Measurements from ENCODE around the gene PRKN. TPM values are rescaled to one million over a fixed set of nuclear protein-coding genes. Genes with fewer than 3 reads are reported as not detected.

PRKN gene
- total RNA-seq, 2 experiments from 2014 or later = 0.82 to 1.00 TPM

DNA sequence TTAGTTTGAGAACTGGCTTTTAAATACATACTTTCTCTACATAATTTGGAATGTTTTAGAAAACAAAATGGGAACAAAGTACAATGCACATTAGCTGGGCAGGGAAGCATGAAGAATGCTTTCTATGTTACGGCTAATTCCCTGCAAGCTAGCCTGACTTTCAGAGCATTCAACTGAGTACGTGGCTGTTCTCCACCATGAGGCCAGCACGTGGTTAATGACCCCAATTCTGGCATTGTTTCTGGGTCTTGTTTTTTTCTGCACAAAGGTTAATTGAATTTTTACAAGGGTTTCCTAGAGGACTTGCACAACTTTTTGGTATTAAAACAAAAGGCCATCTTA is 1245.1 kb downstream of the PRKN start:
- ChIA-PET CTCF (interaction anchor here (1.2 to 1.3 kb wide), 2 partner anchors 64 to 109 kb away, joined by 3 to 4 read pairs; no protein-coding TSS in a partner anchor), POLR2A (no interaction called here)
- Mint-ChIP-seq H3K4me1 (ENCODE audit: low read depth) (no peaks in the 10 kb centered on the region), H3K27ac (no peak overlapping the region), H3K9me3 (no peaks in the 10 kb centered on the region), H3K4me3 (no peak overlapping the region), H3K27me3 (no peaks in the 10 kb centered on the region), H3K36me3 (no peaks in the 10 kb centered on the region)
- no peak for DNase-seq
- intact Hi-C loops (cut with micrococcal nuclease) = no loop called here

DNA sequence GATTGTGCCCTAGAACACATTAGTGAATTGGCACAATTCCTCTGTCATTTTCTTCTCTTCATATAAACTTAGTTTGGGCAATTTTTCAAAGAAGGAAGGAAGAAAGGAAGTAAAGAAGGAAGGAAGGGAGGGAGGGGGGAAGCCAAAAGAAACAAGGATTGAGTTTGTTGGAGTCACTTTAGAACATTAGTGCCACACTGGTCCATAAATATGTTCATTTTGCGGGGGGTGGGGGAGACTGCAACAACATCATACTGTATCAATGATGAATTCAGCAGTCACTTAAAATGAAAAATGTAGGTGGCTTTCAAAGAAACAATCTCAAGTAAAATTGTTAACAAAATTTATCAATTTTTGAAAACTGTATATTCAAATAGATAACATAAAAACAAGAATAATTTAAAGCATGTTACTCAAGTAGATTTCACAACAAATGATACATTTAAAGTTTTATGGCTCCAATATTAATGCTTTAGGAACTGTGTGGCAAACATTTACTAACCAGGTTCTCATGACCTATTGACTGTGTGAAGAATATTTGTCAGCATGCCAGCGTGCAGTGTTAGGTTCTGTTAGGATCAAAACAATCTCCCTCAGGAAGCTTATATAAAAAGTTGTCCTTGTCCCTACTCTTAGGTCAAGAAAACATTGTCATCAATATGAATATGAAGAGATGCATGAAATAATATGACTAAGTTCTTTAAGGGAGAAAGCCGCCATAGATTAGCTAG is 1245.6 kb downstream of the PRKN start:
- Mint-ChIP-seq H3K27ac (no peak overlapping the region), H3K36me3 (no peaks in the 10 kb centered on the region), H3K9me3 (no peaks in the 10 kb centered on the region), H3K4me3 (no peak overlapping the region), H3K27me3 (no peaks in the 10 kb centered on the region), H3K4me1 (ENCODE audit: low read depth) (no peaks in the 10 kb centered on the region)
- intact Hi-C loops (cut with micrococcal nuclease) = no loop called here
- CTCF ChIA-PET = interaction anchor here (1.2 to 1.3 kb wide), 2 partner anchors 64 to 108 kb away, joined by 3 to 4 read pairs; no protein-coding TSS in a partner anchor
- POLR2A ChIA-PET = no interaction called here
- DNase-seq = no peak

DNA sequence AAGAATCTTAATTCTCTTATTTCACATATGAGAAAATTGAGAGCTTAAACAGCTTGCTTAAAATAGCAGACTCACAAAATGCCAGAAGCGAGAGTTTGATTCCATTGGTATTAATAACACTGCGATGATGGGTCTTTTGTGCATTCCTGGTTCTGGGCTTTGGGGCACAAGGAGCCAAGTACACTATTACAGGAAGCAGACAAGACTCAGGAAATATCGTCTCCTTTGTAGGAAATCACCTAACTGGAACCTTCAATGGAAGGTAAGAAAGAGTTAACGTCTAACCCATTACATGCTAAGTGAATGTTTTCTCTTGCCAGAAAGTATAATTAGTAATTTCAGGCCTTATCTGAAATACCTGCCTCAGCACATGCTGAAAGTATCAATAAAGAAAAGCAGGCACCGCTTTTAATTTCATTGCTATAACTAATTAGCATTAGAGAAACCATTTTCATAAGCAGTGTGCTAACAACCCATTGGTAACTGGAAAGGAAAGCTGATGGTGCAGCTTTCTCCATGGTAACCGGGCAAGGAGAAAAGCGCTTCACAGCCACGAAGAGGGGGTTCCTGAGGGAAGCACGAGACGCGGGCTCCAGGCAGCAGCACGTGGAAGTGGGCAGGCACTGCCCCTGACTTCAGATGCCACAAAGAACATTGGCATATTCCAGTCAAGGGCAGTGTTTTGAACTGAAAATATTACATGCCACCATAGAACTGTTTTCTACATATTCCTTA is 1247.0 kb downstream of the PRKN start:
- intact Hi-C loops (cut with micrococcal nuclease) = no loop called here
- Mint-ChIP-seq H3K4me1 (ENCODE audit: low read depth) (no peaks in the 10 kb centered on the region), H3K9me3 (no peaks in the 10 kb centered on the region), H3K4me3 (no peak overlapping the region), H3K36me3 (no peaks in the 10 kb centered on the region), H3K27ac (no peak overlapping the region), H3K27me3 (no peaks in the 10 kb centered on the region)
- POLR2A ChIA-PET = no interaction called here
- no peak for DNase-seq
- CTCF ChIA-PET = no interaction called here

DNA sequence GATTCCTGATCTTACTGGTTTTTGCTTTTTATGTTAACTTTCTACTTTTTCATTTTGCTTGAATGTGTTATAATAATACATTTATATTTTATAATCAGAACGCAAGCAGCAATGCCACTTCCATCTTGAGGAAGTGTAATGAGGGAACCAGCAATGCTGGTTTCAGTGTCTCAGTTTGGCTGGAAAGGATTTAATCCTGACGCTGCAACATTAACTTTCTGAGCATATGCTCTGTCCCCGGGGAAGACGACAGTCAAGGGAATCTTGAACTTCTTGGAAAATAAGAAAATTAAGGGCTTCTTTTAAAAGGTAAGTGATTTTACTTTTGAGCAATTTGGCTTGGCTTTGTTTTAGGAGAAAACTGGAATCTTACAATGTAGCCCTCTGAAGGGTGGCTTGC is 1248.2 kb downstream of the PRKN start:
- Mint-ChIP-seq H3K27ac (no peak overlapping the region), H3K36me3 (no peaks in the 10 kb centered on the region), H3K4me3 (no peak overlapping the region), H3K4me1 (ENCODE audit: low read depth) (no peaks in the 10 kb centered on the region), H3K27me3 (no peaks in the 10 kb centered on the region), H3K9me3 (no peaks in the 10 kb centered on the region)
- intact Hi-C loops (cut with micrococcal nuclease) = no loop called here
- DNase-seq = no peak
- POLR2A ChIA-PET = no interaction called here
- CTCF ChIA-PET = no interaction called here

DNA sequence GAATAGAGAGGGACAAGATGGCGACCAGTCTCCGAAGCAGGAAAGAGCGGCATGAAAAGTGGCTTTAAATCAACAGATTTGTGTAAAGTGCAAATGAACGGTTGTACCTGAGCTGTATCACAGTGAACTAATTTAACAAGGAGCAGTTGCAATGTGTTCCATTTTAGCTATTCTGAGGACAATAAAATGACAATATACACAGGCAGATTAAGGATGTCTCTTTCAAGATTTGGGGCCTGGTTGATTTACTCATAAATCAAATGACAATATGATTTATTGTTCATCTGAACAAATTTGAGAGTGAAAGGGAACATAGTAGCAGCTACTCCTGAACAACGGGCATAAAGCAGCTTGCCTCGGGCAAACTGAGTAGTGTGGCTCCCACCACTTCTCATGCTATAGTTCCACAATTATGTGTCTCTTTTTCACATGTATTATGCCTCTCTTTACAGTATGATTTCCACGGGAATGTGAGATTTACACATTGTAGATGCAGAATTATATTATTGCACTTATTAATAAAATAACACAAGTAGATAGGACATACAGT is 1249.6 kb downstream of the PRKN start:
- ChIA-PET CTCF (interaction anchor here (0.8 kb wide), 1 partner anchor 20 kb away, joined by 3 read pairs; no protein-coding TSS in a partner anchor), POLR2A (no interaction called here)
- H3K27ac Mint-ChIP-seq = no peak overlapping the region

DNA sequence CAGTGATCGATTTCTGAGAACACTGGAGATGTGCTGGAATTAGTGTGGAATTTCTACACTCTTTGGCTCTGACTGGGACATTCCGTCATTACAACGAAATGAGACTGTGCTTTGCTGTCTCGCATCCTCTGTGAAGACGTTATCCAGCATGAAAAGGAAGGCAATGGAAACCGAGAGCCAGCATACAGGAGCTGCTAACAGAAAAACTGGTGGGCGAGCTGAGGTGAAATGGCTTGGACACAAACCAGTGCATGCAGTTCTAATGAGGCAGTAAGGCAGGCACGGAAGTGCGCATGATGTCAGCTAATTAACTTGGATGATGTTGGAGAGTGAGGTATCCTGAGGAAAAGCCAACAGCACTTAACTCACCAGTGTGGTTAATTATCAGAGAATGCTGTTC is 1250.9 kb downstream of the PRKN start:
- H3K4me1 Mint-ChIP-seq (ENCODE audit: low read depth) = no peaks in the 10 kb centered on the region
- DNase-seq = no peak
- ChIA-PET CTCF (interaction anchor here (0.5 to 0.7 kb wide), 2 partner anchors 52 to 58 kb away, joined by 3 read pairs; no protein-coding TSS in a partner anchor), POLR2A (no interaction called here)
- no peaks in the 10 kb centered on the region for H3K9me3 Mint-ChIP-seq
- no peak overlapping the region for H3K27ac Mint-ChIP-seq
- no peaks in the 10 kb centered on the region for H3K27me3 Mint-ChIP-seq
- no peak overlapping the region for H3K4me3 Mint-ChIP-seq
- intact Hi-C loops (cut with micrococcal nuclease) = no loop called here
- H3K36me3 Mint-ChIP-seq = no peaks in the 10 kb centered on the region

More for the DNA sequence above, 1249.6 kb downstream of the PRKN start:
- Mint-ChIP-seq H3K36me3 (no peaks in the 10 kb centered on the region), H3K4me3 (no peak overlapping the region), H3K9me3 (no peaks in the 10 kb centered on the region), H3K4me1 (ENCODE audit: low read depth) (no peaks in the 10 kb centered on the region), H3K27me3 (no peaks in the 10 kb centered on the region)
- intact Hi-C loops (cut with micrococcal nuclease) = no loop called here
- no peak for DNase-seq

DNA sequence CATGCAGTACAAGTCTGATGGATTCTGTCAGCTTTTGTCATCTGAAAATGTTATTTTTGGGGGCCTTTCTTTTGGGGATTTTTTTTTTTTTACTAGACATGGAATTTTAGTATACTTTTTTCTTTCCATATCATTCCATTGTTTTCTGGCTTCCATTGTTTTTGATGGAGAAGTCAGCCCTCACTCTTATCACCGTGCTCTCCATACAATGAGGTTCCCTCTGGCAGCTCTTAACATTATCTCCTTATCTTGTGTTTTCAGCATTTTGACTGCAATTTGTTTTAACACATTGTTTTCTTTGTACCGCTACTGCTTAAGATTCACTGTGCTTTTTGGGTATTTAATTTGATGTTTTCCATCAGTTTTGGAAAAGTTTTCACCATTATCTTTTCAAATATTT is 1262.2 kb downstream of the PRKN start:
- H3K27ac Mint-ChIP-seq = no peak overlapping the region
- H3K36me3 Mint-ChIP-seq = no peaks in the 10 kb centered on the region
- ChIA-PET CTCF (no interaction called here), POLR2A (no interaction called here)
- no peak overlapping the region for H3K4me3 Mint-ChIP-seq
- intact Hi-C loops (cut with micrococcal nuclease) = no loop called here
- H3K4me1 Mint-ChIP-seq (ENCODE audit: low read depth) = no peaks in the 10 kb centered on the region
- no peaks in the 10 kb centered on the region for H3K27me3 Mint-ChIP-seq
- H3K9me3 Mint-ChIP-seq = no peaks in the 10 kb centered on the region
- no peak for DNase-seq

DNA sequence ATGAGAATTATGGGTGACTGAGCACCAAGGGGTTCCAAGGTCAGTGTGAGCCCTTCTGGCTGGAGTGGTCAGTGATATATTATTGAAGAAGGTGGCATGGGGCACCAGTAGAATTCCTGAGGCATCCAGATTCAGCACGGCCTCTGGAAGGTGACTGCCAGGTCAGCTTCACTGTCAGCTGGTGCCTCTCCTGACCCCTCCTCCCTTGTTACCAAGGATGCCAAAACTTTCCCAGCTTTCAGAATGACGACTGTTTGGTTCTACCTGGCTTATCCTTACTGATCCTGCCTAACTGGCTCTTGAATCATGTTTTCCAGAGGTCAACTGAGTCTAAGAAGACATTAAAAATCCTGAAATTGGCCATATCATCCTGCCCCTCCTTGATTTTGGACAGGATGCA is 1264.5 kb downstream of the PRKN start:
- intact Hi-C loops (cut with micrococcal nuclease) = no loop called here
- CTCF ChIA-PET = interaction anchor here (2.5 kb wide), 1 partner anchor 45 kb away, joined by 7 read pairs; no protein-coding TSS in a partner anchor
- no peaks in the 10 kb centered on the region for H3K27me3 Mint-ChIP-seq

DNA sequence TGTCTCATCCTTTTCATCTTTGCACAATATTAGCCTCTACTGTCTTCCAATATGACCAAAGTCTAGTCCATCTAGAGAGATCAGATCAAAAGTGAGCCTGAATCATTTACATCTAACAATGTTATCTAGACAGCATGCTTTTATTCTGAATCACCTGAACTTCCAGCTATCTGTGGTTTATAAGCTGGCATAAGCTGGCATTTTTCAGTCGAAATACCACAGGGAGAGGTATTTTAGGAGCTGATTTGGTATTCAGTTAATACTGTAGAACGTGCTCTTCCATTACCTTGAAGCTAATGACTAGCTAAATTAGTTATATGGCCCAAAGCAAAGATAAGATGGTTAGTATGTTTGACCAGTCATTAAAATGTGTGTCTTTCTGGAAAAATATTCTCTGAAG is 1265.4 kb downstream of the PRKN start:
- intact Hi-C loops (cut with micrococcal nuclease) = no loop called here
- no peaks in the 10 kb centered on the region for H3K9me3 Mint-ChIP-seq
- H3K4me3 Mint-ChIP-seq = no peak overlapping the region
- H3K27ac Mint-ChIP-seq = no peak overlapping the region
- H3K4me1 Mint-ChIP-seq (ENCODE audit: low read depth) = peaks cover 7% of the 10 kb centered on the region
- no peaks in the 10 kb centered on the region for H3K36me3 Mint-ChIP-seq
- ChIA-PET POLR2A (no interaction called here), CTCF (interaction anchor here (2.5 kb wide), 1 partner anchor 44 kb away, joined by 7 read pairs; no protein-coding TSS in a partner anchor)
- DNase-seq = no peak
- H3K27me3 Mint-ChIP-seq = no peaks in the 10 kb centered on the region

More for the DNA sequence above, 1264.5 kb downstream of the PRKN start:
- Mint-ChIP-seq H3K27ac (no peak overlapping the region), H3K4me3 (no peak overlapping the region), H3K36me3 (no peaks in the 10 kb centered on the region), H3K4me1 (ENCODE audit: low read depth) (peaks cover 7% of the 10 kb centered on the region), H3K9me3 (no peaks in the 10 kb centered on the region)
- POLR2A ChIA-PET = no interaction called here
- DNase-seq = no peak

DNA sequence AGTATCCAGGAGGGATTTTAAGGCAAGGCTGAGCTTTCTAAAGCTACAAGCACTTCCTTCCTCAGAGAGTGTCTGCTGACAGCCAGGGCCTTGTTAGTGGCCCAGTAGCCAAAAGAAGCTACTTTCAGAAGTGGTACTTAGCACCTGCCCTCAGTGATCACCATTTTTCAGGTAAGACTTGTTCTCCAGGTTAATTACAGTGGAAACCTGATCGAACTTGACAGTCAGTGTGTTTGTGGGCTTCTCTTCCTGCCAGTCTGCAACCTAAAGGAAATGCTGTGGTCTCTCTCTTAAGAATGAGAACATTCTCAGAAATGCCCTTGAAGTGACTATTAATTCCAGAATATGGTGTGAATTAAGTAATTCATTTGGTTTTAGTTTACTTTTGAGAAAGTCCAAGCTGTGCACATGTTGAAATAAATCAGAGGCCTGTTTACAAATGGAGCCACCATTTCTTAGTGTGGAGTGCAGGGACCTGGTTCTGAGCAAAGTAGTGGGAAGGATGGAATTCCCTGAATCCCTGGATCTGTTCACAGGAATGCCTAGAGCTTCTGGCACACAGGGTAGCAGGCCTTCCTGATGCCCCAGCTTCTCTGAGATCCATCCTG is 1268.5 kb downstream of the PRKN start:
- no peak overlapping the region for H3K4me3 Mint-ChIP-seq
- H3K4me1 Mint-ChIP-seq (ENCODE audit: low read depth) = peaks cover 7% of the 10 kb centered on the region
- intact Hi-C loops (cut with micrococcal nuclease) = no loop called here
- no peaks in the 10 kb centered on the region for H3K27me3 Mint-ChIP-seq
- no peak overlapping the region for H3K27ac Mint-ChIP-seq
- ChIA-PET POLR2A (no interaction called here), CTCF (interaction anchor here (1.3 kb wide), 2 partner anchors 14 to 41 kb away, joined by 3 to 5 read pairs; no protein-coding TSS in a partner anchor)
- no peak for DNase-seq
- H3K36me3 Mint-ChIP-seq = no peaks in the 10 kb centered on the region
- H3K9me3 Mint-ChIP-seq = no peaks in the 10 kb centered on the region

DNA sequence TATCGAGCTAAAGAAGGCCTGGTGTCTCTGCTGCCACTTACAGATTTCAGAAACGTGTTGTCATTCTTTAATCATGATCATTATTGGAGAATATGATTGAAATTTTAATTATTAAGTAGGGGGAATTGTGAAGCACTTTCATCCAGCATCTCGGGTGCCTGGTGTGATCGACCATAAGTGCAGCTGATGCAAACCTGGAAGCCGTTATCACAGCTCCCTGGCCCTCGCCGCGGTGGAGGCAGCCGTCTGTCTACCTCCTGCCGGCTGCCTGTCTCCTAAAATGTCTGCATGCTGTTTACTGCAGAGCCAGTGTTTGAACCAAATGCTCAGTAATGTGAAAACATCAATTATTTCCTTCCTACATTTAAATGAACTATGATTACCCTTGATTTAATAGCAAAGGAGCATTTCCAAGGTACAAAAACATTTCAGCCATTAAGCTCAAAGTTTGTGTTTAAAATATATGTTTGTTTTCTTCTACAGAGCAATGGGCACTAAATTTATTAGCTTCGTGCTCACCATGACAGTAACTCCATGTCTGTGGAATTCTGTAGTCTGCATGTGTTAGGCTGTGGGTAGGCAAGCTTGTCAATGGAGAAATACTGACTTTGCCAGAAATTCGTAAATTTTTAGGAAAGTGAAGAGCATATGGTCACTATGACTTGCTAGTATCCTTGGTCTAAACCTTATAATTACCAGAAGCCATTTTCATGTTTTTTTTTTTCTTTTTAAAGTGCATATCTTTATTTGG is 1269.2 kb downstream of the PRKN start:
- H3K36me3 Mint-ChIP-seq = no peaks in the 10 kb centered on the region
- no peaks in the 10 kb centered on the region for H3K27me3 Mint-ChIP-seq
- CTCF ChIA-PET = interaction anchor here (1.3 kb wide), 2 partner anchors 14 to 40 kb away, joined by 3 to 5 read pairs; no protein-coding TSS in a partner anchor
- intact Hi-C loops (cut with micrococcal nuclease) = no loop called here
- no peak for DNase-seq
- POLR2A ChIA-PET = no interaction called here
- H3K4me3 Mint-ChIP-seq = no peak overlapping the region
- H3K4me1 Mint-ChIP-seq (ENCODE audit: low read depth) = peaks cover 7% of the 10 kb centered on the region
- no peak overlapping the region for H3K27ac Mint-ChIP-seq
- no peaks in the 10 kb centered on the region for H3K9me3 Mint-ChIP-seq

DNA sequence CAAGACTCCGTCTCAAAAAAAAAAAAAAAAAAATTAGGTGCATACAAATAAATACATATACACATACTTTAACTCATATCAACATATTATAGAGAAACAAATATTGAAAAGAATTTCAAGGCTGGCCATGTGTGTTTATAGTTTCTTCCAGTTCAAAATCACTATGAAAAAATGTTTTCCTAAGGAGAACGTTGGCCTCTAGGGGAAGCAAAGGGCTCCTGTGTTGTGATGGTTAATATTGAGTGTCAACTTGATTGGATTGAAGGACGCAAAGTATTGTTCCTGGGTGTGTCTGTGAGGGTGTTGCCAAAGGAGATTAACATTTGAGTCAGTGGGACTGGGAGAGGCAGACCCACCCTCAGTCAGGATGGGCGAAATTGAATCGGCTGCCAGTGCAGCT is 1271.7 kb downstream of the PRKN start:
- Mint-ChIP-seq H3K36me3 (no peaks in the 10 kb centered on the region), H3K4me3 (no peak overlapping the region), H3K27me3 (no peaks in the 10 kb centered on the region), H3K9me3 (no peaks in the 10 kb centered on the region), H3K4me1 (ENCODE audit: low read depth) (peaks cover 7% of the 10 kb centered on the region), H3K27ac (no peak overlapping the region)
- intact Hi-C loops (cut with micrococcal nuclease) = no loop called here
- ChIA-PET POLR2A (no interaction called here), CTCF (no interaction called here)
- DNase-seq = no peak

Data from activated CD4-positive, alpha-beta memory T cell treated with anti-CD3 and anti-CD28 coated beads for 36 hours (primary cell).